ENCODE measurements around the gene LPCAT1.
A peak's percentile ranks its signal among the peaks of the same experiment; 100 is the strongest.
"Not testable (repeated sequence)": the region's sequence is repeated elsewhere in the genome, so short reads cannot be mapped to it uniquely, and the experiment has no call there.

The LPCAT1 gene

GRCh38 chr5:1540831-1541701, 17.3 kb upstream of the LPCAT1 start:
- Histone ChIP-seq H3K4me3 (ENCODE audit: low read depth in 1 of 5, low read length in 5 of 5) (no peak overlapping the region), H3K9me3 (ENCODE audit: control insufficient read depth in 5 of 5, low read length in 5 of 5) (no peaks in the 10 kb centered on the region), H3K9ac (ENCODE audit: low read length in 5 of 5) (no peak overlapping the region), H3K4me1 (ENCODE audit: control insufficient read depth in 5 of 5, insufficient read depth in 5 of 5, low read length in 5 of 5) (peaks cover 2 to 21% (median 7%) of the 10 kb centered on the region in 5 donors), H3K27ac (ENCODE audit: low read depth, low read length) (no peak overlapping the region), H3K27me3 (ENCODE audit: control insufficient read depth in 5 of 5, insufficient read depth in 4 of 5, low read length in 5 of 5) (peaks cover 0 to 3% (median 0%) of the 10 kb centered on the region in 5 donors), H3K36me3 (ENCODE audit: control insufficient read depth in 5 of 5, insufficient read depth in 5 of 5, low read length in 5 of 5) (no peaks in the 10 kb centered on the region)

GRCh38 chr5:1540166-1540565, 16.4 kb upstream of the LPCAT1 start:
- Histone ChIP-seq H3K27ac (ENCODE audit: low read depth, low read length) (no peak overlapping the region), H3K27me3 (ENCODE audit: control insufficient read depth in 5 of 5, insufficient read depth in 4 of 5, low read length in 5 of 5) (peaks cover 0 to 3% (median 0%) of the 10 kb centered on the region in 5 donors), H3K9ac (ENCODE audit: low read length in 5 of 5) (no peak overlapping the region), H3K36me3 (ENCODE audit: control insufficient read depth in 5 of 5, insufficient read depth in 5 of 5, low read length in 5 of 5) (no peaks in the 10 kb centered on the region), H3K4me1 (ENCODE audit: control insufficient read depth in 5 of 5, insufficient read depth in 5 of 5, low read length in 5 of 5) (peaks cover 2 to 21% (median 7%) of the 10 kb centered on the region in 5 donors), H3K4me3 (ENCODE audit: low read depth in 1 of 5, low read length in 5 of 5) (no peak overlapping the region), H3K9me3 (ENCODE audit: control insufficient read depth in 5 of 5, low read length in 5 of 5) (no peaks in the 10 kb centered on the region)

- H3K4me1 ChIP-seq (ENCODE audit: control insufficient read depth in 5 of 5, insufficient read depth in 5 of 5, low read length in 5 of 5) = peaks cover 2 to 21% (median 7%) of the 10 kb centered on the region in 5 donors
- H3K27ac ChIP-seq (ENCODE audit: low read depth, low read length); H3K36me3 ChIP-seq (ENCODE audit: control insufficient read depth in 5 of 5, insufficient read depth in 5 of 5, low read length in 5 of 5); H3K9ac ChIP-seq (ENCODE audit: low read length in 5 of 5); H3K9me3 ChIP-seq (ENCODE audit: control insufficient read depth in 5 of 5, low read length in 5 of 5); H3K27me3 ChIP-seq (ENCODE audit: control insufficient read depth in 5 of 5, insufficient read depth in 4 of 5, low read length in 5 of 5); H3K4me3 ChIP-seq (ENCODE audit: low read depth in 1 of 5, low read length in 5 of 5): not testable (repeated sequence)
Observed at GRCh38 chr5:1539393-1540161, 15.8 kb upstream of the LPCAT1 start.

- H3K36me3 ChIP-seq (ENCODE audit: control insufficient read depth in 5 of 5, insufficient read depth in 5 of 5, low read length in 5 of 5) = no peaks in the 10 kb centered on the region
- no peak overlapping the region for H3K27ac ChIP-seq (ENCODE audit: low read depth, low read length)
- no peak overlapping the region for H3K9ac ChIP-seq (ENCODE audit: low read length in 5 of 5)
- H3K4me1 ChIP-seq (ENCODE audit: control insufficient read depth in 5 of 5, insufficient read depth in 5 of 5, low read length in 5 of 5) = peaks cover 2 to 15% (median 7%) of the 10 kb centered on the region in 5 donors
- H3K9me3 ChIP-seq (ENCODE audit: control insufficient read depth in 5 of 5, low read length in 5 of 5) = no peaks in the 10 kb centered on the region
- peaks cover 0 to 3% (median 0%) of the 10 kb centered on the region in 5 donors for H3K27me3 ChIP-seq (ENCODE audit: control insufficient read depth in 5 of 5, insufficient read depth in 4 of 5, low read length in 5 of 5)
- H3K4me3 ChIP-seq (ENCODE audit: low read depth in 1 of 5, low read length in 5 of 5) = no peak overlapping the region
Observed at GRCh38 chr5:1538741-1539392, 15.1 kb upstream of the LPCAT1 start.

- Histone ChIP-seq H3K9ac (ENCODE audit: low read length in 5 of 5) (no peak overlapping the region), H3K4me1 (ENCODE audit: control insufficient read depth in 5 of 5, insufficient read depth in 5 of 5, low read length in 5 of 5) (peaks cover 2 to 13% (median 7%) of the 10 kb centered on the region in 5 donors), H3K27ac (ENCODE audit: low read depth, low read length) (no peak overlapping the region), H3K4me3 (ENCODE audit: low read depth in 1 of 5, low read length in 5 of 5) (no peak overlapping the region), H3K9me3 (ENCODE audit: control insufficient read depth in 5 of 5, low read length in 5 of 5) (no peaks in the 10 kb centered on the region), H3K27me3 (ENCODE audit: control insufficient read depth in 5 of 5, insufficient read depth in 4 of 5, low read length in 5 of 5) (peaks cover 0 to 3% (median 0%) of the 10 kb centered on the region in 5 donors), H3K36me3 (ENCODE audit: control insufficient read depth in 5 of 5, insufficient read depth in 5 of 5, low read length in 5 of 5) (no peaks in the 10 kb centered on the region)
Observed at GRCh38 chr5:1538276-1538675, 14.5 kb upstream of the LPCAT1 start.

GRCh38 chr5:1537603-1538154, 13.9 kb upstream of the LPCAT1 start:
- no peaks in the 10 kb centered on the region for H3K9me3 ChIP-seq (ENCODE audit: control insufficient read depth in 5 of 5, low read length in 5 of 5)
- no peaks in the 10 kb centered on the region for H3K36me3 ChIP-seq (ENCODE audit: control insufficient read depth in 5 of 5, insufficient read depth in 5 of 5, low read length in 5 of 5)
- H3K27me3 ChIP-seq (ENCODE audit: control insufficient read depth in 5 of 5, insufficient read depth in 4 of 5, low read length in 5 of 5) = peaks cover 0 to 3% (median 0%) of the 10 kb centered on the region in 5 donors
- H3K9ac ChIP-seq (ENCODE audit: low read length in 5 of 5) = no peak overlapping the region
- no peak overlapping the region for H3K4me3 ChIP-seq (ENCODE audit: low read depth in 1 of 5, low read length in 5 of 5)
- peaks cover 2 to 13% (median 5%) of the 10 kb centered on the region in 5 donors for H3K4me1 ChIP-seq (ENCODE audit: control insufficient read depth in 5 of 5, insufficient read depth in 5 of 5, low read length in 5 of 5)
- no peak overlapping the region for H3K27ac ChIP-seq (ENCODE audit: low read depth, low read length)

GRCh38 chr5:1536871-1537602, 13.3 kb upstream of the LPCAT1 start:
- Histone ChIP-seq H3K4me1 (ENCODE audit: control insufficient read depth in 5 of 5, insufficient read depth in 5 of 5, low read length in 5 of 5) (peaks cover 2 to 9% (median 4%) of the 10 kb centered on the region in 5 donors), H3K9me3 (ENCODE audit: control insufficient read depth in 5 of 5, low read length in 5 of 5) (no peaks in the 10 kb centered on the region), H3K36me3 (ENCODE audit: control insufficient read depth in 5 of 5, insufficient read depth in 5 of 5, low read length in 5 of 5) (no peaks in the 10 kb centered on the region), H3K27ac (ENCODE audit: low read depth, low read length) (no peak overlapping the region), H3K9ac (ENCODE audit: low read length in 5 of 5) (peak overlapping the region in 4 of 5 donors; percentile 38 to 65 (median 61)), H3K27me3 (ENCODE audit: control insufficient read depth in 5 of 5, insufficient read depth in 4 of 5, low read length in 5 of 5) (peaks cover 0 to 3% (median 0%) of the 10 kb centered on the region in 5 donors), H3K4me3 (ENCODE audit: low read depth in 1 of 5, low read length in 5 of 5) (peak overlapping the region in 4 of 5 donors; percentile 45 to 62 (median 55))

- H3K4me1 ChIP-seq (ENCODE audit: control insufficient read depth in 5 of 5, insufficient read depth in 5 of 5, low read length in 5 of 5) = peaks cover 0 to 8% (median 4%) of the 10 kb centered on the region in 5 donors
- peaks cover 0 to 3% (median 0%) of the 10 kb centered on the region in 5 donors for H3K27me3 ChIP-seq (ENCODE audit: control insufficient read depth in 5 of 5, insufficient read depth in 4 of 5, low read length in 5 of 5)
- H3K27ac ChIP-seq (ENCODE audit: low read depth, low read length) = no peak overlapping the region
- no peaks in the 10 kb centered on the region for H3K36me3 ChIP-seq (ENCODE audit: control insufficient read depth in 5 of 5, insufficient read depth in 5 of 5, low read length in 5 of 5)
- H3K9ac ChIP-seq (ENCODE audit: low read length in 5 of 5) = peak overlapping the region in 4 of 5 donors; percentile 38 to 65 (median 61)
- H3K4me3 ChIP-seq (ENCODE audit: low read depth in 1 of 5, low read length in 5 of 5) = peak overlapping the region in 4 of 5 donors; percentile 45 to 62 (median 55)
- H3K9me3 ChIP-seq (ENCODE audit: control insufficient read depth in 5 of 5, low read length in 5 of 5) = no peaks in the 10 kb centered on the region
Observed at GRCh38 chr5:1536322-1536845, 12.6 kb upstream of the LPCAT1 start.

GRCh38 chr5:1535646-1536045, 11.9 kb upstream of the LPCAT1 start:
- no peaks in the 10 kb centered on the region for H3K9me3 ChIP-seq (ENCODE audit: control insufficient read depth in 5 of 5, low read length in 5 of 5)
- H3K4me3 ChIP-seq (ENCODE audit: low read depth in 1 of 5, low read length in 5 of 5) = no peak overlapping the region
- H3K27ac ChIP-seq (ENCODE audit: low read depth, low read length) = no peak overlapping the region
- peaks cover 0 to 3% (median 0%) of the 10 kb centered on the region in 5 donors for H3K27me3 ChIP-seq (ENCODE audit: control insufficient read depth in 5 of 5, insufficient read depth in 4 of 5, low read length in 5 of 5)
- no peak overlapping the region for H3K9ac ChIP-seq (ENCODE audit: low read length in 5 of 5)
- H3K36me3 ChIP-seq (ENCODE audit: control insufficient read depth in 5 of 5, insufficient read depth in 5 of 5, low read length in 5 of 5) = no peaks in the 10 kb centered on the region
- H3K4me1 ChIP-seq (ENCODE audit: control insufficient read depth in 5 of 5, insufficient read depth in 5 of 5, low read length in 5 of 5) = peaks cover 0 to 6% (median 4%) of the 10 kb centered on the region in 5 donors
